GM23338 (cell line): ENCODE data around the gene KIAA0232. TPM values are rescaled to one million over a fixed set of nuclear protein-coding genes. Genes with fewer than 3 reads are reported as not detected.

Source experiments
- ATAC-seq: fragments of 200-7000 bp; cut with Tn5 transposase; 3 replicates; pipeline ENCODE4 v1.9.1; 2020
- DNase-seq: peaks from one replicate; pipeline ENCODE4 v3.0.0-alpha.2; 2015; ENCODE audit warnings: low spot score
- H2AFZ ChIP-seq: fragments of 200-600 bp; sonication (generic); 2 replicates; pipeline ENCODE4 v1.8.0; 2016; ENCODE audit warnings: antibody characterized with exemption, mild to moderate bottlenecking, moderate library complexity
- H3F3A ChIP-seq: fragments of 200-600 bp; sonication (generic); replicated peaks from 2 replicates; pipeline ENCODE4 v1.8.0; 2017; ENCODE audit warnings: antibody characterized with exemption, mixed run types, low read depth
- H3K27ac ChIP-seq: fragments of 200-600 bp; sonication (generic); 2 replicates; pipeline ENCODE4 v1.6.1; 2016; ENCODE audit warnings: low read depth
- H3K27me3 ChIP-seq: fragments of 200-600 bp; sonication (generic); 2 replicates; pipeline ENCODE4 v1.8.0; 2016; ENCODE audit warnings: mild to moderate bottlenecking, mixed run types, moderate library complexity; ENCODE audit not compliant: insufficient read depth
- H3K36me3 ChIP-seq: fragments of 200-600 bp; sonication (generic); 2 replicates; pipeline ENCODE4 v1.8.0; 2016; ENCODE audit warnings: mild to moderate bottlenecking; ENCODE audit not compliant: insufficient read depth
- H3K4me1 ChIP-seq: fragments of 200-600 bp; sonication (generic); 2 replicates; pipeline ENCODE4 v1.8.0; 2016; ENCODE audit warnings: mild to moderate bottlenecking, moderate library complexity; ENCODE audit not compliant: insufficient read depth
- H3K4me2 ChIP-seq: fragments of 200-600 bp; sonication (generic); 2 replicates; pipeline ENCODE4 v1.7.1; 2017; ENCODE audit warnings: mixed run types
- H3K4me3 ChIP-seq: fragments of 200-600 bp; sonication (generic); 2 replicates; pipeline ENCODE4 v1.6.1; 2016; ENCODE audit warnings: mixed run types
- H3K79me2 ChIP-seq: fragments of 200-600 bp; sonication (generic); replicated peaks from 2 replicates; pipeline ENCODE4 v1.8.0; 2017; ENCODE audit warnings: mild to moderate bottlenecking; ENCODE audit not compliant: insufficient read depth
- H3K9me2 ChIP-seq: fragments of 200-600 bp; sonication (generic); 2 replicates; pipeline ENCODE4 v1.8.0; 2017; ENCODE audit not compliant: insufficient read depth
- H4K20me1 ChIP-seq: fragments of 200-600 bp; sonication (generic); replicated peaks from 2 replicates; pipeline ENCODE4 v1.8.0; 2017; ENCODE audit warnings: mild to moderate bottlenecking; ENCODE audit not compliant: insufficient read depth
- H3K27ac Mint-ChIP-seq: 2 replicates; pipeline ENCODE4 v1.8.0; 2020; ENCODE audit warnings: inconsistent platforms, mild to moderate bottlenecking, moderate library complexity, mixed read lengths
- H3K27me3 Mint-ChIP-seq: 3 replicates; pipeline ENCODE4 v1.8.0; 2022; ENCODE audit warnings: low read depth, mild to moderate bottlenecking, moderate library complexity, mixed read lengths, inconsistent platforms; ENCODE audit not compliant: insufficient read depth, poor library complexity
- H3K36me3 Mint-ChIP-seq: 3 replicates; pipeline ENCODE4 v1.8.0; 2021; ENCODE audit warnings: low read depth, mild to moderate bottlenecking, inconsistent platforms, moderate library complexity, mixed read lengths
- H3K4me1 Mint-ChIP-seq: 3 replicates; pipeline ENCODE4 v1.8.0; 2020; ENCODE audit warnings: mild to moderate bottlenecking, inconsistent platforms, mixed read lengths
- H3K4me3 Mint-ChIP-seq: 3 replicates; pipeline ENCODE4 v1.8.0; 2021; ENCODE audit warnings: moderate library complexity, mild to moderate bottlenecking, inconsistent platforms, mixed read lengths
- H3K9me3 Mint-ChIP-seq: 3 replicates; pipeline ENCODE4 v1.8.0; 2020; ENCODE audit warnings: moderate library complexity, mild to moderate bottlenecking, inconsistent platforms, mixed read lengths
- CREB1 ChIP-seq: fragments of 250-450 bp; sonication (Bioruptor Pico); IDR thresholded peaks from 2 replicates; pipeline ENCODE4 v1.5.0; 2020; ENCODE audit warnings: low read depth, mild to moderate bottlenecking, moderate library complexity
- EZH2 ChIP-seq: fragments of 200-600 bp; sonication (generic); IDR thresholded peaks from one replicate; pipeline ENCODE4 v1.8.0; 2017; ENCODE audit warnings: antibody characterized with exemption, mild to moderate bottlenecking, low read depth; ENCODE audit not compliant: unreplicated experiment
- EZH2phosphoT487 ChIP-seq: fragments of 200-600 bp; sonication (generic); IDR thresholded peaks from one replicate; pipeline ENCODE4 v1.8.1; 2018; ENCODE audit warnings: antibody characterized with exemption; ENCODE audit not compliant: unreplicated experiment
- JUNB ChIP-seq: IDR thresholded peaks from one replicate; pipeline ENCODE4 v1.6.1; 2016; ENCODE audit warnings: antibody characterized with exemption; ENCODE audit not compliant: unreplicated experiment
- NANOG ChIP-seq: IDR thresholded peaks from 2 replicates; pipeline ENCODE4 v1.6.1; 2016; ENCODE audit warnings: antibody characterized with exemption, borderline replicate concordance
- POLR2AphosphoS5 ChIP-seq: IDR thresholded peaks from 2 replicates; pipeline ENCODE4 v1.6.1; 2016; ENCODE audit warnings: antibody characterized with exemption, low read depth
- STAT1 ChIP-seq: IDR thresholded peaks from one replicate; pipeline ENCODE4 v1.6.1; 2016; ENCODE audit warnings: antibody characterized with exemption; ENCODE audit not compliant: unreplicated experiment
- ZNF114 ChIP-seq: fragments of 250-450 bp; sonication (Bioruptor Pico); IDR thresholded peaks from 2 replicates; pipeline ENCODE4 v1.5.0; 2020; ENCODE audit warnings: mild to moderate bottlenecking, moderate library complexity
- ZNF331 ChIP-seq: fragments of 250-450 bp; sonication (Bioruptor Pico); IDR thresholded peaks from 2 replicates; pipeline ENCODE4 v1.5.0; 2020; ENCODE audit warnings: low read depth, mild to moderate bottlenecking, moderate library complexity
- polyA plus RNA-seq: library from polyadenylated mRNA; unstranded; fragments of >200 nt; fragmentation: Nextera tagmentation; extraction: Ambion mirVana; gene quantifications from 2 replicates; pipeline ENCODE4 v1.2.1, GENCODE V29; 2016
- total RNA-seq: library from RNA; depleted of rRNA; stranded (reverse); fragments of >200 nt; shearing (Covaris generic); gene quantifications from 2 replicates; pipeline ENCODE4 v1.2.3, GENCODE V29; 2014
- TF ChIP-seq, protein P1 (sequence below), 2 experiments: fragments of 200-600 bp in 1 of 2; sonication (generic) in 1 of 2; conservative IDR thresholded peaks; 2 replicates each; pipeline versions ENCODE4 v1.5.1 to v1.6.1; 2016 to 2017; ENCODE audit warnings: antibody characterized with exemption in 2 of 2, low read depth in 2 of 2, mild to moderate bottlenecking in 2 of 2, moderate library complexity in 1 of 2
- TF ChIP-seq, protein P2 (sequence below): fragments of 250-450 bp; sonication (Bioruptor Pico); IDR thresholded peaks from 2 replicates; pipeline ENCODE4 v1.5.0; 2020; ENCODE audit warnings: mild to moderate bottlenecking, moderate library complexity
- TF ChIP-seq, protein P3 (sequence below): IDR thresholded peaks from one replicate; pipeline ENCODE4 v1.6.1; 2018; ENCODE audit warnings: antibody characterized with exemption; ENCODE audit not compliant: unreplicated experiment
- TF ChIP-seq, protein P4 (sequence below): IDR thresholded peaks from 2 replicates; pipeline ENCODE4 v1.6.1; 2016; ENCODE audit warnings: antibody characterized with exemption

The KIAA0232 gene
- total and polyA plus RNA-seq, 2 experiments from 2014 or later, result 14.3 to 34.9 TPM

- Mint-ChIP-seq H3K27ac (no peak overlapping the region), H3K36me3 (peaks cover 19% of the 10 kb centered on the region), H3K9me3 (no peaks in the 10 kb centered on the region), H3K4me1 (peaks cover 31% of the 10 kb centered on the region), H3K27me3 (peaks cover 12% of the 10 kb centered on the region), H3K4me3 (no peak overlapping the region)
- Histone ChIP-seq H2AFZ (no peak overlapping the region), H4K20me1 (peaks cover 11% of the 10 kb centered on the region), H3K4me3 (no peak overlapping the region), H3K27me3 (no peaks in the 10 kb centered on the region), H3K4me1 (peaks cover 11% of the 10 kb centered on the region; the same call in 1 of the 2 replicates), H3K27ac (no peak overlapping the region), H3K79me2 (peaks cover 48% of the 10 kb centered on the region), H3K4me2 (no peak overlapping the region), H3K9me2 (no peaks in the 10 kb centered on the region), H3F3A (0 out of 2 replicates have a peak, but pooled peaks cover 5% of the 10 kb centered on the region), H3K36me3 (no peaks in the 10 kb centered on the region)
- TF ChIP-seq POLR2AphosphoS5, result no peak
- TF ChIP-seq CREB1, result no peak
- TF ChIP-seq ZNF114, result no peak
- TF ChIP-seq, protein P1, sequence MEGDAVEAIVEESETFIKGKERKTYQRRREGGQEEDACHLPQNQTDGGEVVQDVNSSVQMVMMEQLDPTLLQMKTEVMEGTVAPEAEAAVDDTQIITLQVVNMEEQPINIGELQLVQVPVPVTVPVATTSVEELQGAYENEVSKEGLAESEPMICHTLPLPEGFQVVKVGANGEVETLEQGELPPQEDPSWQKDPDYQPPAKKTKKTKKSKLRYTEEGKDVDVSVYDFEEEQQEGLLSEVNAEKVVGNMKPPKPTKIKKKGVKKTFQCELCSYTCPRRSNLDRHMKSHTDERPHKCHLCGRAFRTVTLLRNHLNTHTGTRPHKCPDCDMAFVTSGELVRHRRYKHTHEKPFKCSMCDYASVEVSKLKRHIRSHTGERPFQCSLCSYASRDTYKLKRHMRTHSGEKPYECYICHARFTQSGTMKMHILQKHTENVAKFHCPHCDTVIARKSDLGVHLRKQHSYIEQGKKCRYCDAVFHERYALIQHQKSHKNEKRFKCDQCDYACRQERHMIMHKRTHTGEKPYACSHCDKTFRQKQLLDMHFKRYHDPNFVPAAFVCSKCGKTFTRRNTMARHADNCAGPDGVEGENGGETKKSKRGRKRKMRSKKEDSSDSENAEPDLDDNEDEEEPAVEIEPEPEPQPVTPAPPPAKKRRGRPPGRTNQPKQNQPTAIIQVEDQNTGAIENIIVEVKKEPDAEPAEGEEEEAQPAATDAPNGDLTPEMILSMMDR (conservative IDR thresholded peaks at IDR 0.05; ENCODE audit: low read depth in 2 of 2), result no peak
- TF ChIP-seq JUNB, result no peak
- TF ChIP-seq, protein P2, sequence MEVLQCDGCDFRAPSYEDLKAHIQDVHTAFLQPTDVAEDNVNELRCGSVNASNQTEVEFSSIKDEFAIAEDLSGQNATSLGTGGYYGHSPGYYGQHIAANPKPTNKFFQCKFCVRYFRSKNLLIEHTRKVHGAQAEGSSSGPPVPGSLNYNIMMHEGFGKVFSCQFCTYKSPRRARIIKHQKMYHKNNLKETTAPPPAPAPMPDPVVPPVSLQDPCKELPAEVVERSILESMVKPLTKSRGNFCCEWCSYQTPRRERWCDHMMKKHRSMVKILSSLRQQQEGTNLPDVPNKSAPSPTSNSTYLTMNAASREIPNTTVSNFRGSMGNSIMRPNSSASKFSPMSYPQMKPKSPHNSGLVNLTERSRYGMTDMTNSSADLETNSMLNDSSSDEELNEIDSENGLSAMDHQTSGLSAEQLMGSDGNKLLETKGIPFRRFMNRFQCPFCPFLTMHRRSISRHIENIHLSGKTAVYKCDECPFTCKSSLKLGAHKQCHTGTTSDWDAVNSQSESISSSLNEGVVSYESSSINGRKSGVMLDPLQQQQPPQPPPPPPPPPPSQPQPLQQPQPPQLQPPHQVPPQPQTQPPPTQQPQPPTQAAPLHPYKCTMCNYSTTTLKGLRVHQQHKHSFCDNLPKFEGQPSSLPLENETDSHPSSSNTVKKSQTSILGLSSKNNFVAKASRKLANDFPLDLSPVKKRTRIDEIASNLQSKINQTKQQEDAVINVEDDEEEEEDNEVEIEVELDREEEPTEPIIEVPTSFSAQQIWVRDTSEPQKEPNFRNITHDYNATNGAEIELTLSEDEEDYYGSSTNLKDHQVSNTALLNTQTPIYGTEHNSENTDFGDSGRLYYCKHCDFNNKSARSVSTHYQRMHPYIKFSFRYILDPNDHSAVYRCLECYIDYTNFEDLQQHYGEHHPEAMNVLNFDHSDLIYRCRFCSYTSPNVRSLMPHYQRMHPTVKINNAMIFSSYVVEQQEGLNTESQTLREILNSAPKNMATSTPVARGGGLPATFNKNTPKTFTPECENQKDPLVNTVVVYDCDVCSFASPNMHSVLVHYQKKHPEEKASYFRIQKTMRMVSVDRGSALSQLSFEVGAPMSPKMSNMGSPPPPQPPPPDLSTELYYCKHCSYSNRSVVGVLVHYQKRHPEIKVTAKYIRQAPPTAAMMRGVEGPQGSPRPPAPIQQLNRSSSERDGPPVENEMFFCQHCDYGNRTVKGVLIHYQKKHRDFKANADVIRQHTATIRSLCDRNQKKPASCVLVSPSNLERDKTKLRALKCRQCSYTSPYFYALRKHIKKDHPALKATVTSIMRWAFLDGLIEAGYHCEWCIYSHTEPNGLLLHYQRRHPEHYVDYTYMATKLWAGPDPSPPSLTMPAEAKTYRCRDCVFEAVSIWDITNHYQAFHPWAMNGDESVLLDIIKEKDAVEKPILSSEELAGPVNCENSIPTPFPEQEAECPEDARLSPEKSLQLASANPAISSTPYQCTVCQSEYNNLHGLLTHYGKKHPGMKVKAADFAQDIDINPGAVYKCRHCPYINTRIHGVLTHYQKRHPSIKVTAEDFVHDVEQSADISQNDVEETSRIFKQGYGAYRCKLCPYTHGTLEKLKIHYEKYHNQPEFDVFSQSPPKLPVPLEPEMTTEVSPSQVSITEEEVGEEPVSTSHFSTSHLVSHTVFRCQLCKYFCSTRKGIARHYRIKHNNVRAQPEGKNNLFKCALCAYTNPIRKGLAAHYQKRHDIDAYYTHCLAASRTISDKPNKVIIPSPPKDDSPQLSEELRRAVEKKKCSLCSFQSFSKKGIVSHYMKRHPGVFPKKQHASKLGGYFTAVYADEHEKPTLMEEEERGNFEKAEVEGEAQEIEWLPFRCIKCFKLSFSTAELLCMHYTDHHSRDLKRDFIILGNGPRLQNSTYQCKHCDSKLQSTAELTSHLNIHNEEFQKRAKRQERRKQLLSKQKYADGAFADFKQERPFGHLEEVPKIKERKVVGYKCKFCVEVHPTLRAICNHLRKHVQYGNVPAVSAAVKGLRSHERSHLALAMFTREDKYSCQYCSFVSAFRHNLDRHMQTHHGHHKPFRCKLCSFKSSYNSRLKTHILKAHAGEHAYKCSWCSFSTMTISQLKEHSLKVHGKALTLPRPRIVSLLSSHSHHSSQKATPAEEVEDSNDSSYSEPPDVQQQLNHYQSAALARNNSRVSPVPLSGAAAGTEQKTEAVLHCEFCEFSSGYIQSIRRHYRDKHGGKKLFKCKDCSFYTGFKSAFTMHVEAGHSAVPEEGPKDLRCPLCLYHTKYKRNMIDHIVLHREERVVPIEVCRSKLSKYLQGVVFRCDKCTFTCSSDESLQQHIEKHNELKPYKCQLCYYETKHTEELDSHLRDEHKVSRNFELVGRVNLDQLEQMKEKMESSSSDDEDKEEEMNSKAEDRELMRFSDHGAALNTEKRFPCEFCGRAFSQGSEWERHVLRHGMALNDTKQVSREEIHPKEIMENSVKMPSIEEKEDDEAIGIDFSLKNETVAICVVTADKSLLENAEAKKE (CRISPR knock-in tag), result no peak
- TF ChIP-seq NANOG, result no peak
- no peak for TF ChIP-seq EZH2
- no peak for TF ChIP-seq STAT1
- TF ChIP-seq ZNF331 (CRISPR knock-in tag), result no peak
- TF ChIP-seq, protein P3, sequence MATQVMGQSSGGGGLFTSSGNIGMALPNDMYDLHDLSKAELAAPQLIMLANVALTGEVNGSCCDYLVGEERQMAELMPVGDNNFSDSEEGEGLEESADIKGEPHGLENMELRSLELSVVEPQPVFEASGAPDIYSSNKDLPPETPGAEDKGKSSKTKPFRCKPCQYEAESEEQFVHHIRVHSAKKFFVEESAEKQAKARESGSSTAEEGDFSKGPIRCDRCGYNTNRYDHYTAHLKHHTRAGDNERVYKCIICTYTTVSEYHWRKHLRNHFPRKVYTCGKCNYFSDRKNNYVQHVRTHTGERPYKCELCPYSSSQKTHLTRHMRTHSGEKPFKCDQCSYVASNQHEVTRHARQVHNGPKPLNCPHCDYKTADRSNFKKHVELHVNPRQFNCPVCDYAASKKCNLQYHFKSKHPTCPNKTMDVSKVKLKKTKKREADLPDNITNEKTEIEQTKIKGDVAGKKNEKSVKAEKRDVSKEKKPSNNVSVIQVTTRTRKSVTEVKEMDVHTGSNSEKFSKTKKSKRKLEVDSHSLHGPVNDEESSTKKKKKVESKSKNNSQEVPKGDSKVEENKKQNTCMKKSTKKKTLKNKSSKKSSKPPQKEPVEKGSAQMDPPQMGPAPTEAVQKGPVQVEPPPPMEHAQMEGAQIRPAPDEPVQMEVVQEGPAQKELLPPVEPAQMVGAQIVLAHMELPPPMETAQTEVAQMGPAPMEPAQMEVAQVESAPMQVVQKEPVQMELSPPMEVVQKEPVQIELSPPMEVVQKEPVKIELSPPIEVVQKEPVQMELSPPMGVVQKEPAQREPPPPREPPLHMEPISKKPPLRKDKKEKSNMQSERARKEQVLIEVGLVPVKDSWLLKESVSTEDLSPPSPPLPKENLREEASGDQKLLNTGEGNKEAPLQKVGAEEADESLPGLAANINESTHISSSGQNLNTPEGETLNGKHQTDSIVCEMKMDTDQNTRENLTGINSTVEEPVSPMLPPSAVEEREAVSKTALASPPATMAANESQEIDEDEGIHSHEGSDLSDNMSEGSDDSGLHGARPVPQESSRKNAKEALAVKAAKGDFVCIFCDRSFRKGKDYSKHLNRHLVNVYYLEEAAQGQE, result no peak
- TF ChIP-seq, protein P4, sequence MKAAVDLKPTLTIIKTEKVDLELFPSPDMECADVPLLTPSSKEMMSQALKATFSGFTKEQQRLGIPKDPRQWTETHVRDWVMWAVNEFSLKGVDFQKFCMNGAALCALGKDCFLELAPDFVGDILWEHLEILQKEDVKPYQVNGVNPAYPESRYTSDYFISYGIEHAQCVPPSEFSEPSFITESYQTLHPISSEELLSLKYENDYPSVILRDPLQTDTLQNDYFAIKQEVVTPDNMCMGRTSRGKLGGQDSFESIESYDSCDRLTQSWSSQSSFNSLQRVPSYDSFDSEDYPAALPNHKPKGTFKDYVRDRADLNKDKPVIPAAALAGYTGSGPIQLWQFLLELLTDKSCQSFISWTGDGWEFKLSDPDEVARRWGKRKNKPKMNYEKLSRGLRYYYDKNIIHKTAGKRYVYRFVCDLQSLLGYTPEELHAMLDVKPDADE, result no peak
- TF ChIP-seq EZH2phosphoT487, result no peak
- no peak for ATAC-seq
- no peak for DNase-seq
These were observed 137.6 kb downstream of the KIAA0232 start for GRCh38 chr4:6920171-6920570.
